ENCODE measurements around the gene DDX47. TPM values are rescaled to one million over a fixed set of nuclear protein-coding genes. Genes with fewer than 3 reads are reported as not detected.

DDX47 gene
- total and polyA plus RNA-seq, 2 donors (not counting 1 experiment from before 2014, with no cell fraction given), result 50.1 to 93.7 TPM

GRCh38 chr12:12837025-12837812, 24.1 kb downstream of the DDX47 start:
- ChIA-PET CTCF (interaction anchor here (0.6 to 2.7 kb wide), 18 partner anchors 10 to 486 kb away, joined by 3 to 28 read pairs (median 4); partner anchors contain the start of gene DDX47), POLR2A (interaction anchor here (1.4 kb wide), 1 partner anchor 50 kb away, joined by 9 read pairs; no protein-coding TSS in a partner anchor)
- 83% methylated on average over 10 of the region's 15 CpGs for WGBS (ENCODE audit: insufficient coverage)
- Histone ChIP-seq H4K20me1 (ENCODE audit: control insufficient read depth, insufficient read depth, low read length, poor library complexity, severe bottlenecking) (no peaks in the 10 kb centered on the region), H3K4me3 (ENCODE audit: control extremely low read depth in 1 of 5, extremely low read depth in 1 of 5, insufficient read depth in 1 of 5, low read depth in 2 of 5, low read length in 4 of 5) (no peak overlapping the region), H2AFZ (ENCODE audit: insufficient read depth, low read depth, low read length, poor library complexity, severe bottlenecking) (no peak overlapping the region), H3K9ac (ENCODE audit: low read length) (no peak overlapping the region), H3K27ac (ENCODE audit: low read length in 2 of 2) (no peak overlapping the region), H3K9me3 (ENCODE audit: control extremely low read depth in 1 of 3, control insufficient read depth in 2 of 3, insufficient read depth in 1 of 3, low read length in 2 of 3) (peaks cover 0 to 3% (median 0%) of the 10 kb centered on the region in 3 donors), H3K4me1 (ENCODE audit: control insufficient read depth in 2 of 2, insufficient read depth in 2 of 2, low read length in 2 of 2) (peaks cover 0 to 4% of the 10 kb centered on the region in 2 donors), H3K4me2 (replicated peaks; ENCODE audit: low read depth, low read length, poor library complexity, severe bottlenecking) (no peak overlapping the region), H3K27me3 (replicated peaks in 1 of 4; ENCODE audit: control extremely low read depth in 1 of 4, control insufficient read depth in 3 of 4, insufficient read depth in 4 of 4, low read length in 3 of 4) (no peaks in the 10 kb centered on the region), H3K36me3 (replicated peaks in 1 of 2; ENCODE audit: control extremely low read depth in 1 of 2, control insufficient read depth in 1 of 2, extremely low read depth in 1 of 2, insufficient read depth in 2 of 2, low read length in 1 of 2) (peaks cover 6 to 19% of the 10 kb centered on the region in 2 experiments), H3K79me2 (ENCODE audit: control insufficient read depth, insufficient read depth, low read length) (no peaks in the 10 kb centered on the region)
- intact Hi-C loops (cut with micrococcal nuclease), result loop anchor here (1.0 kb wide), 1 partner anchor 48 kb away; no protein-coding TSS in a partner anchor
- H3K4me3 Mint-ChIP-seq, result no peak overlapping the region
- peak; percentile 56 for ATAC-seq (ENCODE audit: low read depth)
- no peaks in the 10 kb centered on the region for H3K27me3 Mint-ChIP-seq
- DNase-seq, result peak; percentile 55
- H3K4me1 Mint-ChIP-seq, result peaks cover 5% of the 10 kb centered on the region
- H3K27ac Mint-ChIP-seq, result no peak overlapping the region
- no peak for TF ChIP-seq EZH2 (IDR thresholded peaks at IDR 0.05; ENCODE audit: borderline replicate concordance, insufficient read depth, low read depth, low read length, poor library complexity, severe bottlenecking)
- TF ChIP-seq, protein P1, sequence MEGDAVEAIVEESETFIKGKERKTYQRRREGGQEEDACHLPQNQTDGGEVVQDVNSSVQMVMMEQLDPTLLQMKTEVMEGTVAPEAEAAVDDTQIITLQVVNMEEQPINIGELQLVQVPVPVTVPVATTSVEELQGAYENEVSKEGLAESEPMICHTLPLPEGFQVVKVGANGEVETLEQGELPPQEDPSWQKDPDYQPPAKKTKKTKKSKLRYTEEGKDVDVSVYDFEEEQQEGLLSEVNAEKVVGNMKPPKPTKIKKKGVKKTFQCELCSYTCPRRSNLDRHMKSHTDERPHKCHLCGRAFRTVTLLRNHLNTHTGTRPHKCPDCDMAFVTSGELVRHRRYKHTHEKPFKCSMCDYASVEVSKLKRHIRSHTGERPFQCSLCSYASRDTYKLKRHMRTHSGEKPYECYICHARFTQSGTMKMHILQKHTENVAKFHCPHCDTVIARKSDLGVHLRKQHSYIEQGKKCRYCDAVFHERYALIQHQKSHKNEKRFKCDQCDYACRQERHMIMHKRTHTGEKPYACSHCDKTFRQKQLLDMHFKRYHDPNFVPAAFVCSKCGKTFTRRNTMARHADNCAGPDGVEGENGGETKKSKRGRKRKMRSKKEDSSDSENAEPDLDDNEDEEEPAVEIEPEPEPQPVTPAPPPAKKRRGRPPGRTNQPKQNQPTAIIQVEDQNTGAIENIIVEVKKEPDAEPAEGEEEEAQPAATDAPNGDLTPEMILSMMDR (IDR thresholded peaks at IDR 0.05), result peak; percentile 68
- H3K9me3 Mint-ChIP-seq (ENCODE audit: insufficient read depth), result no peaks in the 10 kb centered on the region

GRCh38 chr12:12837813-12838153, 24.6 kb downstream of the DDX47 start:
- H3K4me1 Mint-ChIP-seq, result peaks cover 5% of the 10 kb centered on the region
- TF ChIP-seq EZH2 (IDR thresholded peaks at IDR 0.05; ENCODE audit: borderline replicate concordance, insufficient read depth, low read depth, low read length, poor library complexity, severe bottlenecking), result no peak
- TF ChIP-seq, protein P1 (IDR thresholded peaks at IDR 0.05), result no peak
- Histone ChIP-seq H2AFZ (ENCODE audit: insufficient read depth, low read depth, low read length, poor library complexity, severe bottlenecking) (no peak overlapping the region), H3K9ac (ENCODE audit: low read length) (no peak overlapping the region), H3K36me3 (replicated peaks in 1 of 2; ENCODE audit: control extremely low read depth in 1 of 2, control insufficient read depth in 1 of 2, extremely low read depth in 1 of 2, insufficient read depth in 2 of 2, low read length in 1 of 2) (peaks cover 3 to 14% of the 10 kb centered on the region in 2 experiments), H4K20me1 (ENCODE audit: control insufficient read depth, insufficient read depth, low read length, poor library complexity, severe bottlenecking) (no peaks in the 10 kb centered on the region), H3K27me3 (replicated peaks in 1 of 4; ENCODE audit: control extremely low read depth in 1 of 4, control insufficient read depth in 3 of 4, insufficient read depth in 4 of 4, low read length in 3 of 4) (no peaks in the 10 kb centered on the region), H3K79me2 (ENCODE audit: control insufficient read depth, insufficient read depth, low read length) (no peaks in the 10 kb centered on the region), H3K4me2 (replicated peaks; ENCODE audit: low read depth, low read length, poor library complexity, severe bottlenecking) (no peak overlapping the region), H3K27ac (ENCODE audit: low read length in 2 of 2) (no peak overlapping the region), H3K4me1 (ENCODE audit: control insufficient read depth in 2 of 2, insufficient read depth in 2 of 2, low read length in 2 of 2) (peaks cover 0 to 4% of the 10 kb centered on the region in 2 donors), H3K4me3 (ENCODE audit: control extremely low read depth in 1 of 5, extremely low read depth in 1 of 5, insufficient read depth in 1 of 5, low read depth in 2 of 5, low read length in 4 of 5) (no peak overlapping the region), H3K9me3 (ENCODE audit: control extremely low read depth in 1 of 3, control insufficient read depth in 2 of 3, insufficient read depth in 1 of 3, low read length in 2 of 3) (peaks cover 0 to 3% (median 0%) of the 10 kb centered on the region in 3 donors)
- no peak overlapping the region for H3K4me3 Mint-ChIP-seq
- no CpG with 5 or more reads among the region's 3 CpGs for WGBS (ENCODE audit: insufficient coverage)
- POLR2A ChIA-PET, result interaction anchor here (0.8 to 1.4 kb wide), 2 partner anchors 51 to 214 kb away, joined by 9 read pairs; no protein-coding TSS in a partner anchor
- ATAC-seq (ENCODE audit: low read depth) (no peak), DNase-seq (no peak)
- CTCF ChIA-PET, result interaction anchor here (0.8 to 2.7 kb wide), 8 partner anchors 12 to 375 kb away, joined by 3 to 28 read pairs (median 4); partner anchors contain the start of gene DDX47
- no peaks in the 10 kb centered on the region for H3K27me3 Mint-ChIP-seq
- intact Hi-C loops (cut with micrococcal nuclease), result loop anchor here (1.0 kb wide), 1 partner anchor 48 kb away; no protein-coding TSS in a partner anchor
- H3K27ac Mint-ChIP-seq, result no peak overlapping the region
- no peaks in the 10 kb centered on the region for H3K9me3 Mint-ChIP-seq (ENCODE audit: insufficient read depth)

Measured in B cell (primary cell).